HG03196 (cell line): ENCODE data around the gene MBNL2.
"Not testable (repeated sequence)": the region's sequence is repeated elsewhere in the genome, so short reads cannot be mapped to it uniquely, and the experiment has no call there.

Source experiments
- ATAC-seq: cut with Tn5 transposase; IDR thresholded peaks from one replicate; pipeline ENCODE4 v1.9.1; 2021; ENCODE audit not compliant: unreplicated experiment

Gene MBNL2

GRCh38 chr13:97344265-97345175, 122.4 kb downstream of the MBNL2 start:
- ATAC-seq: peak; percentile 57

- ATAC-seq: no peak
These were observed 124.0 kb downstream of the MBNL2 start for GRCh38 chr13:97346097-97346496.

- ATAC-seq: no peak
These were observed 124.6 kb downstream of the MBNL2 start for GRCh38 chr13:97346561-97347254.

- ATAC-seq: no peak
These were observed 125.3 kb downstream of the MBNL2 start for GRCh38 chr13:97347255-97347932.

- no peak for ATAC-seq
These were observed 126.5 kb downstream of the MBNL2 start for GRCh38 chr13:97348569-97349100.

GRCh38 chr13:97352012-97352411, 129.9 kb downstream of the MBNL2 start:
- not testable (repeated sequence) for ATAC-seq

- no peak for ATAC-seq
These were observed 130.7 kb downstream of the MBNL2 start for GRCh38 chr13:97352815-97353214.

- ATAC-seq: no peak
These were observed 132.0 kb downstream of the MBNL2 start for GRCh38 chr13:97353927-97354675.

- no peak for ATAC-seq
These were observed 132.7 kb downstream of the MBNL2 start for GRCh38 chr13:97354808-97355207.

GRCh38 chr13:97356592-97356991, 134.5 kb downstream of the MBNL2 start:
- no peak for ATAC-seq

- ATAC-seq: peak; percentile 89
These were observed 137.3 kb downstream of the MBNL2 start for GRCh38 chr13:97359181-97360057.

- no peak for ATAC-seq
These were observed 138.5 kb downstream of the MBNL2 start for GRCh38 chr13:97360610-97361009.

- ATAC-seq: no peak
These were observed 141.9 kb downstream of the MBNL2 start for GRCh38 chr13:97364031-97364430.

GRCh38 chr13:97364827-97365226, 142.7 kb downstream of the MBNL2 start:
- no peak for ATAC-seq

GRCh38 chr13:97366172-97366688, 144.1 kb downstream of the MBNL2 start:
- no peak for ATAC-seq

GRCh38 chr13:97367016-97367822, 145.1 kb downstream of the MBNL2 start:
- peak; percentile 43 for ATAC-seq

- peak; percentile 66 for ATAC-seq
These were observed 147.2 kb downstream of the MBNL2 start for GRCh38 chr13:97369261-97369893.

- ATAC-seq: no peak
These were observed 149.5 kb downstream of the MBNL2 start for GRCh38 chr13:97371486-97372109.
